HepG2 (cell line): ENCODE measurements around the gene CCDC9B. TPM values are rescaled to one million over a fixed set of nuclear protein-coding genes. Genes with fewer than 3 reads are reported as not detected.

Source experiments
- E2F5 ChIP-seq: sonication (generic); formaldehyde crosslinking; conservative IDR thresholded peaks from 2 replicates; pipeline ENCODE4 v1.4.0; 2020; ENCODE audit warnings: missing genetic modification reagents
- GABPA ChIP-seq, 2 experiments: IDR thresholded peaks; 2 replicates each; pipeline ENCODE4 v1.6.1; 2011 to 2016; ENCODE audit warnings: low read depth in 2 of 2, low read length in 1 of 2, missing biosample characterization in 1 of 2, missing genetic modification characterization in 1 of 2
- HNF4A ChIP-seq: sonication (generic); formaldehyde crosslinking; IDR thresholded peaks from 2 replicates; pipeline ENCODE4 v1.4.0; 2020; ENCODE audit warnings: missing genetic modification reagents
- KMT2B ChIP-seq: IDR thresholded peaks from 2 replicates; pipeline ENCODE4 v1.6.1; 2016; ENCODE audit warnings: missing genetic modification reagents, missing compliant biosample characterization
- NCOA2 ChIP-seq: sonication (generic); formaldehyde crosslinking; IDR thresholded peaks from 2 replicates; pipeline ENCODE4 v1.8.0; 2022; ENCODE audit warnings: inconsistent platforms
- NKX3-1 ChIP-seq: sonication (generic); formaldehyde crosslinking; IDR thresholded peaks from 2 replicates; pipeline ENCODE4 v1.5.0; 2020; ENCODE audit warnings: missing genetic modification reagents
- POGZ ChIP-seq: sonication (generic); formaldehyde crosslinking; IDR thresholded peaks from 2 replicates; pipeline ENCODE4 v1.4.0; 2020; ENCODE audit warnings: mild to moderate bottlenecking, missing genetic modification reagents
- SPEN ChIP-seq: sonication (generic); formaldehyde crosslinking; IDR thresholded peaks from 2 replicates; pipeline ENCODE4 v1.5.1; 2020; ENCODE audit warnings: low read depth, mild to moderate bottlenecking, missing genetic modification reagents
- STAT6 ChIP-seq: sonication (generic); formaldehyde crosslinking; IDR thresholded peaks from 2 replicates; pipeline ENCODE4 v1.4.0; 2020; ENCODE audit warnings: missing genetic modification reagents, mild to moderate bottlenecking, borderline replicate concordance
- TBL1XR1 ChIP-seq: fragments of 150-350 bp; IDR thresholded peaks from 2 replicates; pipeline ENCODE4 v1.6.1; 2014; ENCODE audit warnings: borderline replicate concordance, low read length; ENCODE audit not compliant: partially characterized antibody
- ZBTB42 ChIP-seq: sonication (generic); formaldehyde crosslinking; IDR thresholded peaks from 2 replicates; pipeline ENCODE4 v1.5.0; 2020; ENCODE audit warnings: mild to moderate bottlenecking, missing genetic modification reagents
- ZFP82 ChIP-seq: sonication (generic); formaldehyde crosslinking; IDR thresholded peaks from 2 replicates; pipeline ENCODE4 v1.5.1; 2020; ENCODE audit warnings: mild to moderate bottlenecking, missing genetic modification reagents, borderline replicate concordance
- ZMYM4 ChIP-seq: sonication (generic); formaldehyde crosslinking; IDR thresholded peaks from 2 replicates; pipeline ENCODE4 v1.8.1; 2023; ENCODE audit warnings: mild to moderate bottlenecking, missing genetic modification reagents
- ZNF329 ChIP-seq: sonication (generic); formaldehyde crosslinking; IDR thresholded peaks from 2 replicates; pipeline ENCODE4 v1.9.0; 2021; ENCODE audit warnings: low read depth, mild to moderate bottlenecking, missing genetic modification reagents
- ZNF501 ChIP-seq: sonication (generic); formaldehyde crosslinking; IDR thresholded peaks from 2 replicates; pipeline ENCODE4 v1.5.1; 2020; ENCODE audit warnings: mild to moderate bottlenecking, moderate library complexity, missing genetic modification reagents
- ZNF558 ChIP-seq: sonication (generic); formaldehyde crosslinking; IDR thresholded peaks from 2 replicates; pipeline ENCODE4 v1.9.0; 2022; ENCODE audit warnings: mild to moderate bottlenecking, missing genetic modification reagents, borderline replicate concordance
- ZSCAN31 ChIP-seq: sonication (generic); formaldehyde crosslinking; IDR thresholded peaks from 2 replicates; pipeline ENCODE4 v1.5.0; 2020; ENCODE audit warnings: low read depth, mild to moderate bottlenecking, missing genetic modification reagents
- polyA plus RNA-seq, 8 experiments: library from polyadenylated mRNA; depleted of rRNA in 3 of 8; stranded (reverse) in 7 of 8; unstranded in 1 of 8; fragments of >200 nt; fragmentation: Illumina TruSeq in 4 of 8; extraction: Trizol in 4 of 8; gene quantifications; 2 replicates each; pipeline versions ENCODE4 v1.2.1 to v1.2.3, GENCODE V29; 2011 to 2016; ENCODE audit warnings: low read depth in 4 of 8, missing spikeins in 1 of 8, mixed read lengths in 1 of 8; ENCODE audit not compliant: insufficient read depth in 1 of 8
- total RNA-seq, 5 experiments: library from RNA; depleted of rRNA; stranded (reverse); fragments of >200 nt; fragmentation: Illumina TruSeq; extraction: Trizol; gene quantifications; 2 replicates each; pipeline ENCODE4 v1.2.3, GENCODE V29; 2016; ENCODE audit warnings: low read depth in 1 of 5
- TF ChIP-seq, protein P1 (sequence below): sonication (generic); formaldehyde crosslinking; IDR thresholded peaks from 2 replicates; pipeline ENCODE4 v1.4.0; 2020; ENCODE audit warnings: missing genetic modification reagents, borderline replicate concordance
- TF ChIP-seq, protein P2 (sequence below): sonication (generic); formaldehyde crosslinking; IDR thresholded peaks from 2 replicates; pipeline ENCODE4 v1.4.0; 2020; ENCODE audit warnings: low read depth, mild to moderate bottlenecking, missing genetic modification reagents
- TF ChIP-seq, protein P3 (sequence below): sonication (generic); formaldehyde crosslinking; IDR thresholded peaks from 2 replicates; pipeline ENCODE4 v1.4.0; 2020; ENCODE audit warnings: mild to moderate bottlenecking, low read depth, missing genetic modification reagents

The CCDC9B gene
- total and polyA plus RNA-seq, 2 of the 13 experiments (the other 11 are each of a cell fraction or from before 2014, with no cell fraction given), result 0.98 to 1.6 TPM

DNA sequence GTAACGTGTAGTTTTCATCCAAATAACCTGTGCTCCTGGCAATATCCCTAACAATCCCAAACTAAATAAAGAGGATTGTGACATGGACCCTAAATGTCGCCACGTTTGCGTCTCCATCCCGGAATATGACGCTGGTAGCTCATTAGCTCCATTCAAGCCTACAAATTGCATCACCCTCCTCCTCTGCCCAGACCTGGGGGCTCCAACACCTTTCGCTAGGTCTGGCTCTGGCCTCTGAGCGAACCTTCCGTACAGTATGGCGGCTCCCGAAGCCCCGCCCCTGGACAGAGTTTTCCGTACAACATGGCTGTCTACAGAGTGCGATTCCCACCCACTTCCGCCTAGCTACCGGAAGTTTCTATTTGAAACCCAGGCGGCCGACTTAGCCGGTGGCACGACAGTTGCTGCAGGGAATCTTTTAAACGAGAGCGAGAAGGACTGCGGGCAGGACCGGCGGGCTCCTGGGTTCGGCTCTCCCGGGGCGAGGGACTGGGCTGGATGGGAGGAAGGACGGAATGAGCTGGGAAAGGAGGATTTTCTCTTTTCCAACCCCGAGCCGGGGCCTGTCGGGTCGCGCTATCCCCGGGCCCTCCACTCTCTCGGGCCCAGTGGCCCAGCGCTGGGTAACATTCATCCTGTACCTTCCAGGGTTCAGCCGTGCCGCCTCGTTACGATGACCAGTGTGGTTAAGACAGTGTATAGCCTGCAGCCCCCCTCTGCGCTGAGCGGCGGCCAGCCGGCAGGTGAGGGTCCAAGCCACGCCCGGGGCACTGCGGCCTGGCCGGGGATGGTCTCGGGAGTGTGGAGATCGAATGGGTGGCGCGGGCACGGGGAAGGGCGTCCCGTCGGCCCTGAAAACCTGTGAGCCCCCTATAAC is 42.1 kb upstream of the CCDC9B start, which contains the start of gene KNSTRN (continued):
- TF ChIP-seq, protein P1, sequence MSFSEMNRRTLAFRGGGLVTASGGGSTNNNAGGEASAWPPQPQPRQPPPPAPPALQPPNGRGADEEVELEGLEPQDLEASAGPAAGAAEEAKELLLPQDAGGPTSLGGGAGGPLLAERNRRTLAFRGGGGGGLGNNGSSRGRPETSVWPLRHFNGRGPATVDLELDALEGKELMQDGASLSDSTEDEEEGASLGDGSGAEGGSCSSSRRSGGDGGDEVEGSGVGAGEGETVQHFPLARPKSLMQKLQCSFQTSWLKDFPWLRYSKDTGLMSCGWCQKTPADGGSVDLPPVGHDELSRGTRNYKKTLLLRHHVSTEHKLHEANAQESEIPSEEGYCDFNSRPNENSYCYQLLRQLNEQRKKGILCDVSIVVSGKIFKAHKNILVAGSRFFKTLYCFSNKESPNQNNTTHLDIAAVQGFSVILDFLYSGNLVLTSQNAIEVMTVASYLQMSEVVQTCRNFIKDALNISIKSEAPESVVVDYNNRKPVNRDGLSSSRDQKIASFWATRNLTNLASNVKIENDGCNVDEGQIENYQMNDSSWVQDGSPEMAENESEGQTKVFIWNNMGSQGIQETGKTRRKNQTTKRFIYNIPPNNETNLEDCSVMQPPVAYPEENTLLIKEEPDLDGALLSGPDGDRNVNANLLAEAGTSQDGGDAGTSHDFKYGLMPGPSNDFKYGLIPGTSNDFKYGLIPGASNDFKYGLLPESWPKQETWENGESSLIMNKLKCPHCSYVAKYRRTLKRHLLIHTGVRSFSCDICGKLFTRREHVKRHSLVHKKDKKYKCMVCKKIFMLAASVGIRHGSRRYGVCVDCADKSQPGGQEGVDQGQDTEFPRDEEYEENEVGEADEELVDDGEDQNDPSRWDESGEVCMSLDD (CRISPR knock-in tag), result no peak
- TF ChIP-seq ZNF329 (CRISPR knock-in tag), result peak; percentile 70; the same call in 1 of the 2 replicates
- peak; percentile 83; the same call in 1 of the 2 replicates for TF ChIP-seq KMT2B
- TF ChIP-seq TBL1XR1, result no peak
- no peak for TF ChIP-seq HNF4A (CRISPR knock-in tag)
- TF ChIP-seq ZNF558 (CRISPR knock-in tag), result no peak
- TF ChIP-seq STAT6, result peak; percentile 61; the same call in 1 of the 2 replicates
- 0 out of 2 replicates have a peak, but pooled peaks have one; percentile 29 for TF ChIP-seq NKX3-1 (CRISPR knock-in tag)
- peak; percentile 73; the same call in 1 of the 2 replicates for TF ChIP-seq ZSCAN31 (CRISPR knock-in tag)
- peak; percentile 85 for TF ChIP-seq GABPA (IDR thresholded peaks at IDR 0.05; ENCODE audit: low read depth, low read length)
- TF ChIP-seq GABPA (CRISPR knock-in tag; IDR thresholded peaks at IDR 0.05; ENCODE audit: low read depth), result peak; percentile 99
- TF ChIP-seq ZNF501, result peak; percentile 90
- TF ChIP-seq E2F5 (CRISPR knock-in tag), result 0 out of 2 replicates have a peak, but pooled peaks have one; percentile 27
- no peak for TF ChIP-seq ZFP82
- TF ChIP-seq POGZ (CRISPR knock-in tag), result peak; percentile 39; the same call in 1 of the 2 replicates
- TF ChIP-seq NCOA2 (CRISPR knock-in tag), result 0 out of 2 replicates have a peak, but pooled peaks have one; percentile 10
- TF ChIP-seq, protein P2, sequence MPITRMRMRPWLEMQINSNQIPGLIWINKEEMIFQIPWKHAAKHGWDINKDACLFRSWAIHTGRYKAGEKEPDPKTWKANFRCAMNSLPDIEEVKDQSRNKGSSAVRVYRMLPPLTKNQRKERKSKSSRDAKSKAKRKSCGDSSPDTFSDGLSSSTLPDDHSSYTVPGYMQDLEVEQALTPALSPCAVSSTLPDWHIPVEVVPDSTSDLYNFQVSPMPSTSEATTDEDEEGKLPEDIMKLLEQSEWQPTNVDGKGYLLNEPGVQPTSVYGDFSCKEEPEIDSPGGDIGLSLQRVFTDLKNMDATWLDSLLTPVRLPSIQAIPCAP, result no peak
- TF ChIP-seq, protein P3, sequence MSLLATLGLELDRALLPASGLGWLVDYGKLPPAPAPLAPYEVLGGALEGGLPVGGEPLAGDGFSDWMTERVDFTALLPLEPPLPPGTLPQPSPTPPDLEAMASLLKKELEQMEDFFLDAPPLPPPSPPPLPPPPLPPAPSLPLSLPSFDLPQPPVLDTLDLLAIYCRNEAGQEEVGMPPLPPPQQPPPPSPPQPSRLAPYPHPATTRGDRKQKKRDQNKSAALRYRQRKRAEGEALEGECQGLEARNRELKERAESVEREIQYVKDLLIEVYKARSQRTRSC (CRISPR knock-in tag), result 0 out of 2 replicates have a peak, but pooled peaks have one; percentile 42
- TF ChIP-seq ZMYM4 (CRISPR knock-in tag), result no peak
- TF ChIP-seq ZBTB42 (CRISPR knock-in tag), result no peak
- peak; percentile 58 for TF ChIP-seq SPEN (CRISPR knock-in tag)
